GM12878 (cell line): ENCODE measurements around the gene FAM111B. TPM values are rescaled to one million over a fixed set of nuclear protein-coding genes. Genes with fewer than 3 reads are reported as not detected.

ENCODE experiments used
- ATAC-seq: fragments of 200-7000 bp; cut with Tn5 transposase; 3 replicates; pipeline ENCODE4 v1.9.1; 2020; ENCODE audit warnings: mild to moderate bottlenecking, moderate library complexity
- BruUV-seq: library from RNA; stranded (reverse); fragments of 400-500 nt; replicated peaks from 2 replicates; lab custom pipeline; 2021; lab: Mats Ljungman, UMichigan
- CTCF ChIA-PET: fragments of 300-600 bp; sonication (Branson Sonifier 250); formaldehyde crosslinking; extraction: SDS; loops from one replicate; lab custom pipeline; 2021; ENCODE audit warnings: inconsistent platforms; lab: Yijun Ruan, JAX
- POLR2A ChIA-PET: fragments of 350-600 bp; formaldehyde crosslinking; extraction: SDS; loops from one replicate; lab custom pipeline; 2021; ENCODE audit warnings: inconsistent platforms; lab: Charles Lee
- RAD21 ChIA-PET: fragments of 300-600 bp; sonication (Branson Sonifier 250); formaldehyde crosslinking; loops from one replicate; lab custom pipeline; 2023; ENCODE audit warnings: antibody characterized with exemption; ENCODE audit not compliant: unreplicated experiment; lab: Charles Lee
- SMC1A ChIA-PET: fragments of 300-600 bp; sonication (Branson Sonifier 250); formaldehyde crosslinking; loops from one replicate; lab custom pipeline; 2023; ENCODE audit not compliant: unreplicated experiment, uncharacterized antibody; lab: Charles Lee
- DNase-seq: peaks from one replicate; pipeline ENCODE4 v3.0.0-alpha.2; 2011; ENCODE audit warnings: low read depth, low spot score
- FAIRE-seq: peaks from 3 replicates; lab custom pipeline; 2011; peaks lifted over from hg19 to GRCh38; lab: Jason Lieb, UNC
- H2AFZ ChIP-seq: 2 replicates; pipeline ENCODE4 v1.6.0; 2011; ENCODE audit warnings: low read depth, low read length, control low read depth; ENCODE audit not compliant: control insufficient read depth
- H3K27ac ChIP-seq: 2 replicates; pipeline ENCODE4 v1.5.1; 2011; ENCODE audit warnings: control low read depth; ENCODE audit not compliant: control insufficient read depth, insufficient read depth
- H3K27me3 ChIP-seq, 2 experiments: replicated peaks in 1 of 2; 2 replicates each; pipeline versions ENCODE4 v1.6.0 to v1.6.1; 2011; ENCODE audit warnings: low read length in 1 of 2; ENCODE audit not compliant: control insufficient read depth in 2 of 2, insufficient read depth in 2 of 2
- H3K36me3 ChIP-seq, 2 experiments: 2 replicates each; pipeline ENCODE4 v1.5.1; 2011; ENCODE audit warnings: low read length in 1 of 2; ENCODE audit not compliant: control insufficient read depth in 2 of 2, insufficient read depth in 2 of 2
- H3K4me1 ChIP-seq: 2 replicates; pipeline ENCODE4 v1.6.1; 2011; ENCODE audit warnings: mild to moderate bottlenecking, low read length, moderate library complexity, mixed read lengths; ENCODE audit not compliant: control insufficient read depth, insufficient read depth
- H3K4me2 ChIP-seq: 2 replicates; pipeline ENCODE4 v1.6.0; 2011; ENCODE audit warnings: control low read depth; ENCODE audit not compliant: control insufficient read depth, insufficient read depth
- H3K4me3 ChIP-seq: fragments of 200-600 bp; sonication (generic); 2 replicates; pipeline ENCODE4 v1.5.1; 2016
- H3K79me2 ChIP-seq: 2 replicates; pipeline ENCODE4 v1.6.0; 2011; ENCODE audit warnings: low read length; ENCODE audit not compliant: control insufficient read depth, insufficient read depth
- H3K9ac ChIP-seq: 2 replicates; pipeline ENCODE4 v1.8.0; 2011; ENCODE audit warnings: low read length, control low read depth, mixed read lengths; ENCODE audit not compliant: control insufficient read depth, insufficient read depth
- H3K9me3 ChIP-seq: replicated peaks from 3 replicates; pipeline ENCODE4 v1.5.1; 2011; ENCODE audit warnings: mild to moderate bottlenecking, low read length; ENCODE audit not compliant: control insufficient read depth, insufficient read depth
- H4K20me1 ChIP-seq: 2 replicates; pipeline ENCODE4 v1.6.0; 2011; ENCODE audit not compliant: control insufficient read depth, insufficient read depth
- ATF7 ChIP-seq: fragments of 450-650 bp; IDR thresholded peaks from 2 replicates; pipeline ENCODE4 v1.6.1; 2016; ENCODE audit warnings: low read depth, mild to moderate bottlenecking
- BHLHE40 ChIP-seq, 2 experiments: fragments of 450-650 bp in 1 of 2; IDR thresholded peaks; 2 replicates each; pipeline ENCODE4 v1.6.1; 2011 to 2017; ENCODE audit warnings: low read depth in 2 of 2, borderline replicate concordance in 1 of 2, improper control_type of control experiment in 1 of 2, low read length in 1 of 2, mild to moderate bottlenecking in 1 of 2
- DPF2 ChIP-seq: fragments of 450-650 bp; IDR thresholded peaks from 2 replicates; pipeline ENCODE4 v1.6.1; 2017; ENCODE audit warnings: mild to moderate bottlenecking
- EED ChIP-seq: sonication (generic); IDR thresholded peaks from 2 replicates; pipeline ENCODE4 v1.6.1; 2016; ENCODE audit warnings: antibody characterized with exemption, low read depth
- ESRRA ChIP-seq: IDR thresholded peaks from 2 replicates; pipeline ENCODE4 v1.6.1; 2012; ENCODE audit warnings: mild to moderate bottlenecking, low read length, improper control_type of control experiment
- IKZF2 ChIP-seq, 2 experiments: fragments of 450-650 bp; IDR thresholded peaks; 2 replicates each; pipeline ENCODE4 v1.6.1; 2017; ENCODE audit warnings: mild to moderate bottlenecking in 2 of 2, moderate library complexity in 2 of 2
- JUNB ChIP-seq: IDR thresholded peaks from 2 replicates; pipeline ENCODE4 v1.6.1; 2016; ENCODE audit warnings: antibody characterized with exemption, mild to moderate bottlenecking
- JUND ChIP-seq: IDR thresholded peaks from 2 replicates; pipeline ENCODE4 v1.6.1; 2012; ENCODE audit warnings: low read depth, mild to moderate bottlenecking, low read length, improper control_type of control experiment, moderate library complexity
- NBN ChIP-seq: fragments of 450-650 bp; IDR thresholded peaks from 2 replicates; pipeline ENCODE4 v1.6.1; 2016
- NR2C1 ChIP-seq: fragments of 450-650 bp; IDR thresholded peaks from 2 replicates; pipeline ENCODE4 v1.6.1; 2017; ENCODE audit warnings: antibody characterized with exemption, mild to moderate bottlenecking, moderate library complexity
- RFX5 ChIP-seq: IDR thresholded peaks from 2 replicates; pipeline ENCODE4 v1.6.1; 2011; ENCODE audit warnings: low read depth, low read length, improper control_type of control experiment
- RUNX3 ChIP-seq: IDR thresholded peaks from 2 replicates; pipeline ENCODE4 v1.6.1; 2012; ENCODE audit warnings: low read length, inconsistent platforms
- SIX5 ChIP-seq: IDR thresholded peaks from 2 replicates; pipeline ENCODE4 v1.6.1; 2011; ENCODE audit warnings: mild to moderate bottlenecking, low read depth, low read length, moderate library complexity; ENCODE audit not compliant: severe bottlenecking
- SKIL ChIP-seq: fragments of 450-650 bp; IDR thresholded peaks from 2 replicates; pipeline ENCODE4 v1.6.1; 2017; ENCODE audit warnings: mild to moderate bottlenecking, low read depth, inconsistent platforms; ENCODE audit not compliant: poor library complexity, severe bottlenecking
- SMC3 ChIP-seq: IDR thresholded peaks from 2 replicates; pipeline ENCODE4 v1.6.1; 2011; ENCODE audit warnings: low read length, improper control_type of control experiment, borderline replicate concordance
- ZBED1 ChIP-seq: IDR thresholded peaks from 2 replicates; pipeline ENCODE4 v1.6.1; 2016; ENCODE audit warnings: borderline replicate concordance
- ZBTB4 ChIP-seq: fragments of 450-650 bp; formaldehyde crosslinking; IDR thresholded peaks from 2 replicates; pipeline ENCODE4 v1.4.0; 2022; ENCODE audit warnings: mild to moderate bottlenecking, moderate library complexity
- WGBS: methylation state at CpG from one replicate; pipeline ENCODE4 v1.1.6; 2016; ENCODE audit warnings: low lambda C conversion rate; ENCODE audit not compliant: insufficient replicate concordance, insufficient coverage; ENCODE audit errors: missing lambda C conversion rate; 5-methylcytosine and 5-hydroxymethylcytosine counted together
- in situ Hi-C: fragments of 300-500 bp; cut with MboI; formaldehyde crosslinking; loops from 9 replicates; pipeline ENCODE4 v1.14.3; 2018; ENCODE audit warnings: mixed read lengths
- intact Hi-C: fragments of 100-400 bp; cut with micrococcal nuclease; formaldehyde crosslinking; loops from one replicate; pipeline ENCODE4 v1.14.2; 2022; ENCODE audit not compliant: unreplicated experiment
- polyA plus RNA-seq, 11 experiments: library from polyadenylated mRNA; depleted of rRNA in 4 of 11; unstranded in 6 of 11; stranded (reverse) in 5 of 11; fragments of >200 nt; fragmentation: Nextera tagmentation in 4 of 11; fragmentation: Illumina TruSeq in 1 of 11; extraction: Ambion mirVana in 4 of 11; extraction: Trizol in 1 of 11; gene quantifications; 1 replicate in 1 of 11; 2 replicates in 10 of 11; pipeline versions ENCODE4 v1.2.1 to v1.2.3, GENCODE V29; 2011 to 2016; ENCODE audit warnings: inconsistent platforms in 2 of 11, missing spikeins in 2 of 11, low read depth in 1 of 11
- total RNA-seq, 4 experiments: library from RNA; depleted of rRNA in 3 of 4; stranded (reverse); fragments of >200 nt in 3 of 4; fragmentation: Illumina TruSeq in 1 of 4; extraction: Trizol in 1 of 4; gene quantifications; 2 replicates each; pipeline versions ENCODE4 v1.2.1 to v1.2.3, GENCODE V29; 2013 to 2021

The FAM111B gene
- total and polyA plus RNA-seq, 10 of the 15 experiments (the other 5 are each of a cell fraction or from before 2014, with no cell fraction given) = 35.9 to 97.2 (median 62.1) TPM

GRCh38 chr11:59164028-59164427 is 57.0 kb downstream of the FAM111B start (continued):
- TF ChIP-seq BHLHE40 (IDR thresholded peaks at IDR 0.05; ENCODE audit: borderline replicate concordance in 1 of 2, low read depth in 2 of 2, low read length in 1 of 2) = no peak

GRCh38 chr11:59171508-59172322 is 64.7 kb downstream of the FAM111B start, which contains the start of gene DTX4:
DTX4 (plus strand) TSS chr11:59172132; CDS start chr11:59172596, 464 bp downstream.
- ChIA-PET POLR2A (interaction anchor here (1.0 to 4.3 kb wide), 6 partner anchors 15 to 43 kb away, joined by 3 to 32 read pairs (median 6); no protein-coding TSS in a partner anchor), SMC1A (interaction anchor here (0.6 to 14.9 kb wide), 21 partner anchors 9 to 258 kb away, joined by 3 to 155 read pairs (median 5); partner anchors contain the start of genes MPEG1 and OR5A2), RAD21 (interaction anchor here (0.6 to 9.0 kb wide), 24 partner anchors 8 to 589 kb away, joined by 3 to 183 read pairs (median 7); partner anchors contain the start of gene MPEG1), CTCF (interaction anchor here (0.7 to 30.3 kb wide), 28 partner anchors 9 to 259 kb away, joined by 3 to 1180 read pairs (median 8); partner anchors contain the start of genes MPEG1 and OR5A2)
- Histone ChIP-seq H3K36me3 (no peaks in the 10 kb centered on the region), H3K9me3 (no peaks in the 10 kb centered on the region; the same call in 2 of the 3 replicates), H4K20me1 (no peaks in the 10 kb centered on the region), H3K9ac (peak within 1 kb of the TSS; percentile 83), H2AFZ (peak within 1 kb of the TSS; percentile 74), H3K27me3 (no peaks in the 10 kb centered on the region), H3K27ac (peak within 1 kb of the TSS; percentile 84), H3K4me3 (peak within 1 kb of the TSS; percentile 93), H3K79me2 (peaks cover 44% of the 10 kb centered on the region), H3K4me2 (peak within 1 kb of the TSS; percentile 98), H3K4me1 (peaks cover 6% of the 10 kb centered on the region)
- intact Hi-C loops (loop anchor here (1.0 to 5.0 kb wide), 5 partner anchors 29 to 259 kb away; no protein-coding TSS in a partner anchor), in situ Hi-C loops (loop anchor here (5.0 to 10.0 kb wide), 3 partner anchors 36 to 383 kb away; no protein-coding TSS in a partner anchor)
- peak; percentile 81 for FAIRE-seq
- BruUV-seq = no TSS peak
- under 1% methylated on average over 57 of the region's 64 CpGs for WGBS
- ATAC-seq = peak; percentile 76
- peak; percentile 57 for DNase-seq
- TF ChIP-seq RFX5 (no peak), ZBTB4 (no peak), NR2C1 (no peak), NBN (peak; percentile 98), SKIL (no peak), JUNB (peak; percentile 34; the same call in 1 of the 2 replicates), ZBED1 (peak; percentile 44; the same call in 1 of the 2 replicates), JUND (no peak), RUNX3 (peak; percentile 44), EED (peak; percentile 8; the same call in 1 of the 2 replicates), ESRRA (no peak), ATF7 (peak; percentile 97), SIX5 (no peak), DPF2 (peak; percentile 46), SMC3 (peak; percentile 92), IKZF2 (IDR thresholded peaks at IDR 0.05) (peak; percentile 35 to 57; a peak in 1 of 4 replicates)
